ENCODE measurements around the gene QKI. TPM values are rescaled to one million over a fixed set of nuclear protein-coding genes. Genes with fewer than 3 reads are reported as not detected.
A peak's percentile ranks its signal among the peaks of the same experiment; 100 is the strongest.

QKI gene
- total and polyA plus RNA-seq, 10 of the 15 experiments (the other 5 are each of a cell fraction or from before 2014, with no cell fraction given) = 4.7 to 72.5 (median 38.9) TPM

DNA sequence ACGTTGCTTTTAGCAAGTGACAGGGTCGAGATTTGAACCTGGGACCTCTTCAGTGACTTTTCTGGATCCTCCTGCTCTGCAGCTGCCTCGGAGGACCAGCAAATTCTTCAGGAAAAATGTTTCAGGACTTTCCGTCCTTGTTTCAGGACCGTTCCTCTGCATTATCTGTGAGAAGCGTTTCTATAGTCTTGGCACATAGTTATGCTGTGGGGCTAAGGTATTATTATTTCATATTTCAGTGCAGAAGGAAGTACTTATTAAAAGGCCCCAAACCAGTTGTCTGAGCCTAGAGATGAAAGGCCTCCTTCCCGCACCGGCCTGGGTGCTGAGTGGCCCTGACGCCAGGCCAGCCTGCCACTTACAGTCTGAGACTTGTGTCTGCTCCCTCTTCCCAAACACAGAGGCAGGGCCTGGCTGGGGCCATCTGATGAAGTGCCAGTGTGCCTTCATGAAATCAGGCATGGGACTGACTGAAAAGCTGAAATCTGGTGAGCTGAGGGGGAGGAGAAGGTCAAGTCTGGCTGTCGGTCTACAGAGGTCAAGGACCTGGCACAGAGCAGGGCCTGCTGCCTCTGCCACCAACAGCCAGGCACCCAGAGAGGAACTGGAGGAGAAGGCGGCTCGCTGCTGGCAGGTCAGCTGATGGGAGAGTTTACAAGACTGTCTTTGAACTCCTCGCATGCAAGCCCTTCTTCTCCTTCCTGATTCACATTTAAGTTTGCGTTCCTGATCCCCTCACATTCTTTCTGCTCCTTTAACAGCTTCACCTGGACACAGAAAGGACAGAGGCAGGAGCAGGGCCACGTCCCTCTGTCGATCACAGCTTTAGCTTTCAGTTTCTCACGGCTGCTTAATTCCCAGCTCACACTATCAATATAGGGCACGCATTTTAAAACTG lies 8.9 kb upstream of the QKI start (continued):
- no peak for TF ChIP-seq ZNF24 (IDR thresholded peaks at IDR 0.05)
- no peak for TF ChIP-seq SREBF1 (IDR thresholded peaks at IDR 0.05; ENCODE audit: low read length)
- no peak for TF ChIP-seq EED (IDR thresholded peaks at IDR 0.05; ENCODE audit: low read depth)
- TF ChIP-seq POLR2A (IDR thresholded peaks at IDR 0.05; ENCODE audit: low read depth, low read length) = peak; percentile 68
- peak; percentile 55 for TF ChIP-seq RAD51 (IDR thresholded peaks at IDR 0.05)
- TF ChIP-seq, protein P1, sequence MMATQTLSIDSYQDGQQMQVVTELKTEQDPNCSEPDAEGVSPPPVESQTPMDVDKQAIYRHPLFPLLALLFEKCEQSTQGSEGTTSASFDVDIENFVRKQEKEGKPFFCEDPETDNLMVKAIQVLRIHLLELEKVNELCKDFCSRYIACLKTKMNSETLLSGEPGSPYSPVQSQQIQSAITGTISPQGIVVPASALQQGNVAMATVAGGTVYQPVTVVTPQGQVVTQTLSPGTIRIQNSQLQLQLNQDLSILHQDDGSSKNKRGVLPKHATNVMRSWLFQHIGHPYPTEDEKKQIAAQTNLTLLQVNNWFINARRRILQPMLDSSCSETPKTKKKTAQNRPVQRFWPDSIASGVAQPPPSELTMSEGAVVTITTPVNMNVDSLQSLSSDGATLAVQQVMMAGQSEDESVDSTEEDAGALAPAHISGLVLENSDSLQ (IDR thresholded peaks at IDR 0.05) = peak; percentile 87
- TF ChIP-seq MEF2B (IDR thresholded peaks at IDR 0.05; ENCODE audit: partially characterized antibody, poor library complexity, severe bottlenecking) = no peak
- TF ChIP-seq NFYB (IDR thresholded peaks at IDR 0.05; ENCODE audit: insufficient read depth, low read depth, low read length) = no peak
- TF ChIP-seq IRF4 (IDR thresholded peaks at IDR 0.05; ENCODE audit: low read depth, low read length) = no peak
- peak; percentile 67; the same call in 1 of the 2 replicates for TF ChIP-seq SPI1 (IDR thresholded peaks at IDR 0.05; ENCODE audit: borderline replicate concordance, insufficient read depth, low read depth, low read length)
- no peak for TF ChIP-seq MEF2A (IDR thresholded peaks at IDR 0.05; ENCODE audit: insufficient read depth, low read depth, low read length)
- TF ChIP-seq RELA (IDR thresholded peaks at IDR 0.05; ENCODE audit: borderline replicate concordance, partially characterized antibody) = no peak
